GM20431 (cell line): ENCODE measurements around the gene TBCD.
"Not testable (repeated sequence)": the region's sequence is repeated elsewhere in the genome, so short reads cannot be mapped to it uniquely, and the experiment has no call there.

Experiments
- in situ Hi-C: fragments of 300-500 bp; cut with MseI, MboI; formaldehyde crosslinking; loops from one replicate; pipeline ENCODE4 v1.15.0; 2020; ENCODE audit warnings: low sequenced_read_pairs; ENCODE audit not compliant: unreplicated experiment

Gene TBCD

GRCh38 chr17:82957469-82957795 is 205.6 kb downstream of the TBCD start:
- in situ Hi-C loops = no loop called here

- in situ Hi-C loops = no loop called here
Observed at GRCh38 chr17:82957961-82958561, 206.2 kb downstream of the TBCD start.

GRCh38 chr17:82959242-82959930 is 207.5 kb downstream of the TBCD start:
- in situ Hi-C loops = no loop called here

GRCh38 chr17:82959990-82960418 is 208.1 kb downstream of the TBCD start:
- in situ Hi-C loops = no loop called here

GRCh38 chr17:82960419-82961271 is 208.8 kb downstream of the TBCD start:
- in situ Hi-C loops = no loop called here

- in situ Hi-C loops = no loop called here
Observed at GRCh38 chr17:82961366-82962162, 209.7 kb downstream of the TBCD start.

GRCh38 chr17:82962163-82962720 is 210.4 kb downstream of the TBCD start:
- in situ Hi-C loops = no loop called here

GRCh38 chr17:82963104-82963950 is 211.5 kb downstream of the TBCD start:
- in situ Hi-C loops = no loop called here

GRCh38 chr17:82964451-82964850 is 212.6 kb downstream of the TBCD start:
- in situ Hi-C loops = not testable (repeated sequence)

- in situ Hi-C loops = no loop called here
Observed at GRCh38 chr17:82964851-82965341, 213.0 kb downstream of the TBCD start.

GRCh38 chr17:82965371-82965770 is 213.5 kb downstream of the TBCD start:
- in situ Hi-C loops = no loop called here

- in situ Hi-C loops = no loop called here
Observed at GRCh38 chr17:82966415-82966814, 214.6 kb downstream of the TBCD start.

GRCh38 chr17:82967268-82968032 is 215.6 kb downstream of the TBCD start:
- in situ Hi-C loops = no loop called here

- in situ Hi-C loops = not testable (repeated sequence)
Observed at GRCh38 chr17:82968033-82968841, 216.4 kb downstream of the TBCD start.

GRCh38 chr17:82970067-82970466 is 218.2 kb downstream of the TBCD start:
- in situ Hi-C loops = no loop called here

- in situ Hi-C loops = no loop called here
Observed at GRCh38 chr17:82970818-82971590, 219.1 kb downstream of the TBCD start.
